GM21576 (cell line): ENCODE measurements around the gene VAT1L.

Experiments used
- ATAC-seq: cut with Tn5 transposase; IDR thresholded peaks from one replicate; pipeline ENCODE4 v1.9.1; 2021; ENCODE audit warnings: mild to moderate bottlenecking, moderate library complexity; ENCODE audit not compliant: unreplicated experiment

VAT1L gene

GRCh38 chr16:77788181-77789084 lies at the start of gene VAT1L:
Gene VAT1L, plus strand, starts transcription at chr16:77788564. Its CDS starts 119 bp downstream, at chr16:77788683.
- ATAC-seq = no peak

DNA sequence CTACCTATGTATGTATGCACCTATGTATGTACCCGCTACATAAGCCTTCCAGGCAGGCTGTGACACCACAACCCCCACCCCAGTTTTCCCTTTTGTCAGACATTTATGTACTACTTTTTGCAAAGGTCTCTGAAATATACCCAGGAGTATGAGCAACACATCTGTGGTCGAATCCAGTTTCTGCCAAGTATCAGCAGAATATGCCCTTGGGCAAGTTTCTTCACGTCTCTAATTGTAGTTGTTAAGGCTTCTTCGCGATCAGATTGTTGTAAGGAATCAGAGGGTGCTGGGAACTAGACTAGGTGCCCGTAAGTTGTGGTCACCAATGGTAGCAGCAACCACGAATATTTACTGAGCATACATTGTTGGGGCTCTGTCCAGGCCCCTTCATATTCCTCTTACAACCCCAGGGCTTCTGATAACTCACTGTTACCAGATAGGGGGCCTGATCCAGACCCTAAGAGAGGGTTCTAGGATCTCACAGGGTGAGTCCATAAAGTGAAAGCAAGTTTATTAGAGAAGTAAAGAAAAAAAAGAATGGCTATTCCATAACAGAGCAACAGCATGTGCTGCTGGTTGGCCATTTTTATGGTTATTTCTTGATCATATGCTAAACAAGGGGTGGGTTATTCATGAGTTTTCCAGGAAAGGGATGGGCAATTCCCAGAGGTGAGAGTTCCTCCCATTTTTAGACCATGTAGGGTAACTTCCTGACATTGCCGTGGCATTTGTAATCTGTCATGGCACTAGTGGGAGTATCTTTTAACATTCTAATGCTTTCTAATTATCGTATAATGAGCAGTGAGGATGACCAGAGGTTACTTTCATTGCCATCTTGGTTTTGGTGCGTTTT lies 49.4 kb upstream of the VAT1L start:
- ATAC-seq = no peak

DNA sequence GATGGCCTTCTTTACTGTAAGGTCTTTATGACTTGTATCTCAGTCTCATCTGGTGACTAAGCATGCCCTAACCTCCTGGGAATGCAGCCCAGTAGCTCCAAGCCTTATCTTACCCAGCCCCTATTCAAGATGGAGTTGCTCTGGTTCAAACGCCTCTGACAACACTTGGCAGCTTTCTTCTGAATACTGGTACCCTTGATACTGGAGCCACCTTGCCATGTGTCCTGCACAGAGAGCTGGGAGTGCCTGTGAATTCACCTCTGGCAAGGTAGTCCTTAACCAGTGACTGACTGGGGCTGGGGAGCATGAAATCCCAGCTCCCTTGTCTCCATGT lies 48.8 kb upstream of the VAT1L start:
- no peak for ATAC-seq

DNA sequence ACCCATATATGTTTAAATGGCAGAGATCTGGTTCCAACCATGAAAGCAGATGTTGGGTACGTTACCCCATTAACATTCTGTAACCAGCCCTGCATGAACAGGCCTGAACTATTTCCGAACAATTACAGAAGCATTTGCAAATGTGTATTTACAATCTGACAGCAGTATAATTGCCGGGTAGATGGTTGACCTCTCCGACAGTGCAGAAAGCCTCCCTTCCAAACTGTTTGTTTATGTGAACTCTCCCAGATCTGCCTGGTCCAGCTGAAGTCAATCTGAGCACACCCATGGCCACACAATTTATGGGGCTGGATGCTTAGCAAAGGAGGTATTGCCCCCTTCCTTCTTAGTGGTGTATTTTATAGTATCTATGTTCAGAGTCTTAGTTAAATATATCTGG lies 44.2 kb upstream of the VAT1L start:
- no peak for ATAC-seq

DNA sequence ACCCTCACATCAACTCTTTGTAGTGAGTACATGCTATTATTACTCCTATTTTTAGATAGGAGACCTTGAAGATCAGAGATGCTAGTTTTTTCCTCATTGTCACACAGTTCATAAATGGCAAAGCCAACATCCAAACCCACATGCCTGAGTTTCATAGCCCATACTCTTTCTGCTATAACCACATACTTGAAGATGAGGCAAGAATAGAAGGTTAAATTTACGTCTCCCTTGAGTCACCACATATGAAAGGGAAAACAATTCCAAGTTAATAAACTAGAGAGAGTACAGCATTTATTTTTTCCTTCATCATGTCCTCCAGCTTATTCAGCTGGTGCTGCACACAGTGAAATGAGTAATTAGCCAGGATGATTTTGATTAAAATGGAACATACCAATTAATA lies 42.4 kb upstream of the VAT1L start:
- ATAC-seq = no peak

- no peak for ATAC-seq
Measured at GRCh38 chr16:77748421-77749005, 39.9 kb upstream of the VAT1L start.

- no peak for ATAC-seq
Measured at GRCh38 chr16:77749415-77749814, 38.9 kb upstream of the VAT1L start.

DNA sequence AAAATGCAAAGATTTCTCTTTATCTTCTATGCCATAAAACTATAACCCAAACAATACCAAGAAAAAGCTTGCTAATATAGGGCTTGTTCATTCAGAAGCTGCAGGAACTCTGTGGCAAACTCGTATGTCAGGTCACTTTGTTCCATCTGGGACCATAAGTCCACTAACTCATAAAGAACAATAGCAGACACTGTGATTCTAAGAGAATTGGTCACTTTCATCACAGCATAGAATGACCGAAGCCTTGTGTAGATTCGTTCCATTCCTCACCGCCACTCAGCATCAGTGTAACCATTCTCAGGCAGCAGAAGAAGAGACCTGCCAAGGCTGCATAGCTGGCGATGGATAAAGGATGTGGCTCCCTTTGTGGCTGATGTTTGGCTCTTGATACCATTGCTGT lies 30.3 kb upstream of the VAT1L start:
- ATAC-seq = no peak

GRCh38 chr16:77758508-77758907 lies 29.9 kb upstream of the VAT1L start:
- ATAC-seq = no peak

- ATAC-seq = no peak
Measured at GRCh38 chr16:77759201-77759600, 29.2 kb upstream of the VAT1L start.

GRCh38 chr16:77759821-77760220 lies 28.5 kb upstream of the VAT1L start:
- ATAC-seq = no peak

- ATAC-seq = no peak
Measured at GRCh38 chr16:77760800-77761199, 27.6 kb upstream of the VAT1L start.

DNA sequence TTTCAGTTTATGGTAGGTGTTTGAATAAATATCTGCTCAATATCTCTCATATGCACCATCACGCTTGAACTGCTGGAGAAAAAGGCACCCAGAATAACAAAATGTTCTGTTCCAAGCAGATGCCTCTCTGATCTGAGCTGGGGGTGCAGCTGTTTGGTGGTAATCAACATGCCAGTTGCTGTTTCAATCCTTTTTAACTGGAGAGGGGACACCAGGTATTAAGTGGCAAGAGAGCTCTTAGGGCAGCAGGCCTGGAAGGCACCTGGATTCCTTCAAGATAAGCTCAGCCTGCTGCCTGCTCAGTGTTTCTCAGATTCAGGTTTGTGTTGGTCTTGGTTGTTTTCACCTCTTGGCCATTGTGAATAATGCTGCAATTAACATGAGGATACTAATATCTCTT lies 27.2 kb upstream of the VAT1L start:
- no peak for ATAC-seq

GRCh38 chr16:77762262-77762661 lies 26.1 kb upstream of the VAT1L start:
- ATAC-seq = no peak

GRCh38 chr16:77763994-77764393 lies 24.4 kb upstream of the VAT1L start:
- no peak for ATAC-seq

- no peak for ATAC-seq
Measured at GRCh38 chr16:77767211-77767610, 21.2 kb upstream of the VAT1L start.

DNA sequence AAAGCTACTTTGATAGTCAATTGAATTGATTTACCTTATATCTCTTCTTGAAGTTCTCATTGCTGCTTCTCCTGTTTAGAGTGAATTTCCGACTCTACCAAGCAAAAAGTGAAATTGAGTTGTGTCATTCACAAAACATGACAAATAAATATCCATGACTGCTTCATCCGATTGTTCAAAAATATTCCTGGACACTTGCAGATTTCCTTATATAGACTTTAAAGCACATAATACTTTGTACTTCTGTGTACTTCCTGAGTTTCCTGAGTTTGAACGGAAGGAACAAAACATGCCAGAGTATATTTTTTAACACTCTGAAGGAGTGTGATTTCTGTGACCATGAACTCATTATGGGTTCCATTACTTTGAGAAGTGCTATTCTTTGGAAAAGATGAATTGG lies 20.5 kb upstream of the VAT1L start:
- no peak for ATAC-seq

DNA sequence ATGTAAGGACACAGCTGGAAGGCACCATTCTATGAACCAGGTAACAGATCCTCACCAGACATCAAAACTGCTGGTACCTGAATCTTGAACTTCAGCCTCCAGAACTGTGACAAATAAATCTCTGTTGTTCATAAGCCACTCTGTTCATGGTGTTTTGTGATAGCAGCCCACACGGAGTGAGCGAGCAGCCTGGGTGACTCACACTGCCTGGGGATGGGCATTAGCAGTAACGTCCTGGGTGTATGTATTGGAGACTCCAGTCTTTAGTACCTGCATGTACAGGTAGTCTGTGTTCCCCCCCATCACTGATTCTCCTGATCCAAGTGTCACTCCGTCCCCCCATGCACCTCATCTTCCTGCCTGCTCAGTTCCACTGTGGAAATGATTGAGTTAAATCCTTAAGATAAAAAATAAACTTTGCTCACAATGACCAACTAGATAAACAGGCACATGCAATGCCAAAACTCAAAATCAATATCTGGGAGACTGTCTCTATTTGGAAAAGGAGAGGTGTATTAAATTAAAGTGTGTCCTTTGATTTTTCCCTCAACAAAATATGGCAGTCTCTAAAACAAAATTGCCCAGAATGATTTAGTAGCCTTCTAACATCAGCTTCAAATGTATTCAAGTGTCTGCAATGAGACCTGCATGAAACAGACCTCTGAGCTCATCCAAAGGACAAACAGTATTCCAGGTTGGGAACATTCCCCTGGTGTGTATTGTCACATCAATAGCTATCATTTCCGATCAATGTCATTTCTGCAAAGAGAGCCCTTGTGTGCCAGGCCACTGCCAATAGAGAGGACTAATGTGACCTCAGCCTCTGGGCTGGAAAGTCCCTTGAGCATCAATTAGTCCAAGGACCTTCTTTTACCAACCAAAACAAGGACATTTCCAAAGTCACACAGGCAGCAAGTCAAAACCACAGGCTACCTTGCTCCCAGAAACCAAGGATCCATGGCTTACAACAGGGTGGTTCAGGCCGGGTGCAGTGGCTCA lies 12.2 kb upstream of the VAT1L start:
- ATAC-seq = no peak

DNA sequence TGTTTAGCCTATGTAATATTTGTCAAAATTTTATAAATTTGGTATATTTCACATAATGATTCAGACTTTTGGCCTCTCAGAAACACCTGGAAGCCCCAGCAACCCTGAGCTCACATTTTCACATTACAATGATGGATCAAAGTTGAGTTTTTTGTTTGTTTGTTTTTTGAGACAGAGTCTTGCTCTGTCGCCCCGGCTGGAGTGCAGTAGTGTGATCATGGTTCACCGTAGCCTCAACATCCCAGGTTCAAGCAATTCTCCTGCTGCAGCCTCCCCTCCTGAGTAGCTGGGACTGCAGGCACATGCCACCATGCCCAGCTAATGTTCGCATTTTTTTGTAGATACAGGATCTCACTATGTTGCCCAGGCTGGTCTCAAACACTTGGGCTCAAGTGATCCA lies 10.6 kb upstream of the VAT1L start:
- no peak for ATAC-seq

DNA sequence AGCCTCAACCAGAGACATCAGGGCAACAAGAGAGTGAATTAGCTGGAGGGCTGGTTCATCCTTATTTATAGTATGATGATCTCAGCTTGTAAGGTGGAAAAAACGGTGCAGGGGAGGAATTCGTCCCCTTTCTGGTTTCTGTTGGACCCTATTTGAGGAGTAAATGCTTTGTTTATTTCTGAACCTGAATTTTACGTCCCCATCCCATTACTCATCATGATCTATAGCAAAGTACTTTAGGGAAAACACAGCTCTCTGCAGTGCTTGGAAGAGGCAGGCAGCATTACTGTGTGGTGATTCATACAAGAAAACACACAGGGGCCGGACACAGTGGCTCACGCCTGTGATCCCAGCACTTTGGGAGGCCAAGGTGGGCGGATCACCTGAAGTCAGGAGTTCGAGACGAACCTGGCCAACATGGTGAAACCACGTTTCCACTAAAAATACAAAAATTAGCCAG lies 8.0 kb upstream of the VAT1L start:
- ATAC-seq = no peak
